Endothelial cell (in vitro differentiated cells): ENCODE results near the gene PRKACA. TPM values are rescaled to one million over a fixed set of nuclear protein-coding genes. Genes with fewer than 3 reads are reported as not detected.
A peak's percentile ranks its signal among the peaks of the same experiment; 100 is the strongest.
"Not testable (repeated sequence)": the region's sequence is repeated elsewhere in the genome, so short reads cannot be mapped to it uniquely, and the experiment has no call there.

Source experiments
- DNase-seq: peaks from one replicate; pipeline ENCODE4 v3.0.0; 2021; ENCODE audit warnings: low spot score
- H3K27ac Mint-ChIP-seq: one replicate; pipeline ENCODE4 v1.8.0; 2021; ENCODE audit warnings: mixed read lengths, inconsistent platforms; ENCODE audit not compliant: unreplicated experiment
- H3K27me3 Mint-ChIP-seq: one replicate; pipeline ENCODE4 v1.8.0; 2021; ENCODE audit warnings: mild to moderate bottlenecking, moderate library complexity, mixed read lengths, inconsistent platforms; ENCODE audit not compliant: unreplicated experiment
- H3K36me3 Mint-ChIP-seq: one replicate; pipeline ENCODE4 v1.8.0; 2021; ENCODE audit warnings: mild to moderate bottlenecking, low read depth, mixed read lengths, inconsistent platforms; ENCODE audit not compliant: unreplicated experiment
- H3K4me1 Mint-ChIP-seq: one replicate; pipeline ENCODE4 v1.8.0; 2021; ENCODE audit warnings: mild to moderate bottlenecking, mixed read lengths, inconsistent platforms; ENCODE audit not compliant: unreplicated experiment
- H3K4me3 Mint-ChIP-seq: one replicate; pipeline ENCODE4 v1.8.0; 2021; ENCODE audit warnings: mild to moderate bottlenecking, mixed read lengths, inconsistent platforms; ENCODE audit not compliant: unreplicated experiment
- H3K9me3 Mint-ChIP-seq: one replicate; pipeline ENCODE4 v1.8.0; 2021; ENCODE audit warnings: mixed read lengths, inconsistent platforms; ENCODE audit not compliant: unreplicated experiment
- total RNA-seq: library from RNA; stranded (reverse); fragmentation: NEBNext Ultra II Directional; extraction: Animal tissue kit (Norgen Biotek cat#: 25700); gene quantifications from one replicate; pipeline ENCODE4 v1.2.1, GENCODE V29; 2021; ENCODE audit not compliant: unreplicated experiment
- TF ChIP-seq, protein P1 (sequence below): fragments of 200-600 bp; sonication (generic); IDR thresholded peaks from one replicate; pipeline ENCODE4 v1.5.0; 2021; ENCODE audit warnings: antibody characterized with exemption; ENCODE audit not compliant: unreplicated experiment

PRKACA gene
- total RNA-seq, 1 donor from 2014 or later: 122 TPM

DNA sequence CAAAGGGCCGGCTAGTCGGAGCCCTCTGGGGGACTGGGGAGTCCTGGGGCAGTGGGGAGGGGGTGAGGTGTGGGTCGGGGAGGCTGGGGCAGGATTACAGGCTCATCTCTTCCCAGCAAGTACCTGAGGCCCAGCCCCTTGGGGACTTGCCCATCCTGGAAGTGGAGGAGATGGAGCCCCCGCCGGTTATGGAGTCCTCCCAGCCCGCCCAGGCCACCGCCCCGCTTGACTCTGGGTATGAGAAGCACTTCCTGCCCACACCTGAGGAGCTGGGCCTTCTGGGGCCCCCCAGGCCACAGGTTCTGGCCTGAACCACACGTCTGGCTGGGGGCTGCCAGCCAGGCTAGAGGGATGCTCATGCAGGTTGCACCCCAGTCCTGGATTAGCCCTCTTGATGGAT lies 65.6 kb downstream of the PRKACA start:
- no peaks in the 10 kb centered on the region for H3K9me3 Mint-ChIP-seq
- no peak for DNase-seq
- TF ChIP-seq, protein P1, sequence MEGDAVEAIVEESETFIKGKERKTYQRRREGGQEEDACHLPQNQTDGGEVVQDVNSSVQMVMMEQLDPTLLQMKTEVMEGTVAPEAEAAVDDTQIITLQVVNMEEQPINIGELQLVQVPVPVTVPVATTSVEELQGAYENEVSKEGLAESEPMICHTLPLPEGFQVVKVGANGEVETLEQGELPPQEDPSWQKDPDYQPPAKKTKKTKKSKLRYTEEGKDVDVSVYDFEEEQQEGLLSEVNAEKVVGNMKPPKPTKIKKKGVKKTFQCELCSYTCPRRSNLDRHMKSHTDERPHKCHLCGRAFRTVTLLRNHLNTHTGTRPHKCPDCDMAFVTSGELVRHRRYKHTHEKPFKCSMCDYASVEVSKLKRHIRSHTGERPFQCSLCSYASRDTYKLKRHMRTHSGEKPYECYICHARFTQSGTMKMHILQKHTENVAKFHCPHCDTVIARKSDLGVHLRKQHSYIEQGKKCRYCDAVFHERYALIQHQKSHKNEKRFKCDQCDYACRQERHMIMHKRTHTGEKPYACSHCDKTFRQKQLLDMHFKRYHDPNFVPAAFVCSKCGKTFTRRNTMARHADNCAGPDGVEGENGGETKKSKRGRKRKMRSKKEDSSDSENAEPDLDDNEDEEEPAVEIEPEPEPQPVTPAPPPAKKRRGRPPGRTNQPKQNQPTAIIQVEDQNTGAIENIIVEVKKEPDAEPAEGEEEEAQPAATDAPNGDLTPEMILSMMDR: no peak
- H3K4me3 Mint-ChIP-seq: no peak overlapping the region
- H3K36me3 Mint-ChIP-seq: peaks cover 4% of the 10 kb centered on the region
- no peaks in the 10 kb centered on the region for H3K4me1 Mint-ChIP-seq
- no peak overlapping the region for H3K27ac Mint-ChIP-seq
- H3K27me3 Mint-ChIP-seq: peaks cover 6% of the 10 kb centered on the region

DNA sequence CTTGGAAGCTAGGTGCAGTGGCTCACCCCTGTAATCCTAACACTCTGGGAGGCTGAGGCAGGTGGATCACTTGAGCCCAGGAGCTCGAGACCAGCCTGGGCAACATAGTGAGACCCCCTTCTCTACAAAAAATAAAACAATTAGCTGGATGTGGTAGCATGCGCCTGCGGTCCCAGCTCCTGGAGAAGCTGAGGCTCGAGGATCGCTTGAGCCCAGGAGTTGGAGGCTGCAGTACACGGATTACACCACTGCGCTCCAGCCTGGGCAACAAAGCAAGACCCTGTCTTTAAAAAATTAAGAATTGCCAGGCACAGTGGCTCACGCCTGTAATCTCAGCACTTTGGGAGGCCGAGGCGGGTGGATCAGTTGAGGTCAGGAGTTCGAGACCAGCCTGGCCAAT lies 66.6 kb downstream of the PRKACA start:
- TF ChIP-seq, protein P1: peak; percentile 12
- H3K9me3 Mint-ChIP-seq, H3K27ac Mint-ChIP-seq, DNase-seq, H3K4me3 Mint-ChIP-seq, H3K4me1 Mint-ChIP-seq, H3K36me3 Mint-ChIP-seq, H3K27me3 Mint-ChIP-seq: not testable (repeated sequence)

DNA sequence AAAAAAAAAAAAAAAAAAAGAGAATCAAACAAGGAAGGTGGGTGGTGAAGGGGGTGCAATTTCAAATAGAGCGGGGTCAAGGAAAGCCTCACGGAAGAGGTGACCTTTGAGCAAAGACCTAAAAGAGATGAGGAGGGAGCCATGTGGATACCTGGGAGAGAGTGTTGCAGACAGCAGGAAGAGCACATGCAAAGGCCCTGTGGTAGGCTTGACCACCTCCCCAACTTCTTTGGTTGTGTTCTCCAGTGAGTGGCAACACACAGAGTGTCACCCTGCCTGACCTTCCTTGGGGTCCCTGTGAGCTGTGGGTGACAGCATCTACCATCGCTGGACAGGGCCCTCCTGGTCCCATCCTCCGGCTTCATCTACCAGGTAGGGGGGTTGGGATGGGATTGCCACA lies 67.0 kb downstream of the PRKACA start:
- Mint-ChIP-seq H3K4me1 (no peaks in the 10 kb centered on the region), H3K36me3 (peaks cover 4% of the 10 kb centered on the region), H3K4me3 (peak overlapping the region; percentile 19), H3K27me3 (peaks cover 3% of the 10 kb centered on the region), H3K9me3 (no peaks in the 10 kb centered on the region), H3K27ac (no peak overlapping the region)
- no peak for DNase-seq
- TF ChIP-seq, protein P1: no peak

DNA sequence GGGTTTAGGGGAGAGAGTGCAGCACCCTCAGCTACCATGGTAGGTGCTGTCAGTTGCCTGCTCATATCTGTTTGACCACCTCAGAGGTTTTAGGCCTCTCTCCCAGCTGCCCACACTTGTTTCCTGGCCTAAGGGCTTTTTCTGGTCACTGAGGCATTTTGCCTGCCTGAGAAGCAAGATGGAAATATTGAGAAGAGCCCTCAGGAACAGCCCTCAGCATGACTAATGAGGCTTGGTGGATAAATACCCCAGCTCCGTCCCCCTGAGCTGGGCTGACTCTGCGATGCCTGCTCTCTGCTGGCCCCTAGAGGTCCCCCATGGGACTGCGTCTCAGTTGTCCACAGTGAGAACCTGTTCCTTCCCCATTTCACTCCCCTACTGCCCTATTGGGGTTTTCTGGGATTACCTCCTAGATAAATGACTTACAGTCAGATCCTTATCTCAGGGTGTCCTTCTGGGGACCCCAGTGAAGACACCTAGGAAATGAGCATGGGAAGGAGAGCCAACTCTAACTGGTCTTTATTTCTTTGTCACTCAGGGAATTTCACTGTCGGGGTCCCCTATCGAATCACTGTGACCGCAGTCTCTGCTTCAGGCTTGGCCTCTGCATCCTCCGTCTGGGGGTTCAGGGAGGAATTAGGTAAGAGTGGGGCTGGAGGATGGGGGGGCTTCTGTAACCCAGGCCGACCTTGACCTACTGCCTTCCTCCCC lies 69.0 kb downstream of the PRKACA start:
- no peaks in the 10 kb centered on the region for H3K9me3 Mint-ChIP-seq
- H3K4me3 Mint-ChIP-seq: no peak overlapping the region
- H3K27ac Mint-ChIP-seq: no peak overlapping the region
- H3K27me3 Mint-ChIP-seq: peaks cover 2% of the 10 kb centered on the region
- no peaks in the 10 kb centered on the region for H3K4me1 Mint-ChIP-seq
- peak; percentile 70 for DNase-seq
- H3K36me3 Mint-ChIP-seq: peaks cover 4% of the 10 kb centered on the region
- TF ChIP-seq, protein P1: peak; percentile 78

DNA sequence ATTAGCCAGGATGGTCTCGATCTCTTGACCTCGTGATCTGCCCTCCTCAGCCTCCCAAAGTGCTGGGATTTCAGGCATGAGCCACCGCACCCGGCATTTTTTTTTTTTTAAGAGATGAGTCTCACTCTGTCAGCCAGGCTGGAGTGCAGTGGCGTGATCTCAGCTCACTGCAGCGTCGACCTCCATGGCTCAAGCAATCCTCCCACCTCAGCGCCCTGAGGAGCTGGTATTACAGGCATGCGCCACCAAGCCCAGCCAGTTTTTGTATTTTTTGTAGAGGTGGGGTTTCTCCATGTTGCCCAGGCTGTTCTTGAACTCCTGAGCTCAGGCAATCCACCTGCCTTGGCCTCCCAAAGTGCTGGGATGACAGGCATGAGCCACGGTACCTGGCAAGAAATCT lies 69.7 kb downstream of the PRKACA start:
- not testable (repeated sequence) for H3K4me3 Mint-ChIP-seq

More for the DNA sequence above, 69.7 kb downstream of the PRKACA start:
- not testable (repeated sequence) for H3K9me3 Mint-ChIP-seq, DNase-seq, H3K4me1 Mint-ChIP-seq, H3K27me3 Mint-ChIP-seq, H3K27ac Mint-ChIP-seq, H3K36me3 Mint-ChIP-seq
